B cell (primary cell): ENCODE measurements around the gene IRX6. TPM values are rescaled to one million over a fixed set of nuclear protein-coding genes. Genes with fewer than 3 reads are reported as not detected.

Source experiments
- ATAC-seq: fragments of 200-7000 bp; cut with Tn5 transposase; one replicate; pipeline ENCODE4 v1.10.0; 2021; ENCODE audit warnings: low read depth, mild to moderate bottlenecking, moderate number of reproducible peaks, moderate library complexity
- CTCF ChIA-PET: fragments of 350-600 bp; sonication (Branson Sonifier 250); formaldehyde crosslinking; loops from one replicate; lab custom pipeline; 2021; ENCODE audit warnings: antibody characterized with exemption, inconsistent platforms; lab: Charles Lee
- POLR2A ChIA-PET: fragments of 350-600 bp; sonication (Branson Sonifier 250); formaldehyde crosslinking; loops from one replicate; lab custom pipeline; 2021; ENCODE audit warnings: antibody characterized with exemption; lab: Charles Lee
- DNase-seq: peaks from one replicate; pipeline ENCODE4 v3.0.0; 2013
- H2AFZ ChIP-seq: 2 replicates; pipeline ENCODE4 v1.6.1; 2012; ENCODE audit warnings: mild to moderate bottlenecking, low read depth, low read length; ENCODE audit not compliant: insufficient read depth, poor library complexity, severe bottlenecking
- H3K27ac ChIP-seq, 2 donors: 1 replicate in 1 of 2; 2 replicates in 1 of 2; pipeline ENCODE4 v1.5.1; 2012 to 2013; ENCODE audit warnings: low read length in 2 of 2, mild to moderate bottlenecking in 2 of 2, moderate library complexity in 1 of 2
- H3K27me3 ChIP-seq, 4 experiments: fragments of 200-600 bp in 1 of 4; sonication (generic) in 1 of 4; replicated peaks in 1 of 4; 1 replicate in 2 of 4; 2 replicates in 2 of 4; pipeline versions ENCODE4 v1.6.1 to v1.7.0; 2013 to 2016; ENCODE audit warnings: low read length in 3 of 4, mild to moderate bottlenecking in 2 of 4, mixed read lengths in 1 of 4, moderate library complexity in 1 of 4; ENCODE audit not compliant: insufficient read depth in 4 of 4, control insufficient read depth in 3 of 4; ENCODE audit errors: control extremely low read depth in 1 of 4
- H3K36me3 ChIP-seq, 2 experiments: replicated peaks in 1 of 2; 1 replicate in 1 of 2; 2 replicates in 1 of 2; pipeline versions ENCODE4 v1.6.1 to v1.7.1; 2013; ENCODE audit warnings: low read length in 1 of 2; ENCODE audit not compliant: insufficient read depth in 2 of 2, control insufficient read depth in 1 of 2; ENCODE audit errors: control extremely low read depth in 1 of 2, extremely low read depth in 1 of 2
- H3K4me1 ChIP-seq, 2 donors: fragments of 200-600 bp in 1 of 2; sonication (generic) in 1 of 2; 1 replicate in 1 of 2; 2 replicates in 1 of 2; pipeline versions ENCODE4 v1.5.1 to v1.6.1; 2013 to 2017; ENCODE audit warnings: low read length in 2 of 2; ENCODE audit not compliant: control insufficient read depth in 2 of 2, insufficient read depth in 2 of 2
- H3K4me2 ChIP-seq: replicated peaks from 2 replicates; pipeline ENCODE3; 2012; ENCODE audit warnings: mild to moderate bottlenecking, low read depth, low read length; ENCODE audit not compliant: poor library complexity, severe bottlenecking
- H3K4me3 ChIP-seq, 5 experiments: fragments of 200-600 bp in 1 of 5; sonication (generic) in 1 of 5; 1 replicate in 3 of 5; 2 replicates in 2 of 5; pipeline versions ENCODE4 v1.5.1 to v1.7.0; 2011 to 2016; ENCODE audit warnings: low read length in 4 of 5, mild to moderate bottlenecking in 4 of 5, low read depth in 2 of 5, control low read depth in 1 of 5, moderate library complexity in 1 of 5; ENCODE audit not compliant: insufficient read depth in 1 of 5; ENCODE audit errors: control extremely low read depth in 1 of 5, extremely low read depth in 1 of 5
- H3K79me2 ChIP-seq: fragments of 200-600 bp; sonication (generic); one replicate; pipeline ENCODE4 v1.6.0; 2016; ENCODE audit warnings: low read length; ENCODE audit not compliant: control insufficient read depth, insufficient read depth
- H3K9ac ChIP-seq: fragments of 200-600 bp; sonication (generic); 2 replicates; pipeline ENCODE4 v1.6.1; 2017; ENCODE audit warnings: mild to moderate bottlenecking, low read length, moderate library complexity
- H3K9me3 ChIP-seq, 3 donors: one replicate each; pipeline versions ENCODE4 v1.6.1 to v1.7.1; 2013; ENCODE audit warnings: low read length in 2 of 3; ENCODE audit not compliant: control insufficient read depth in 2 of 3, insufficient read depth in 1 of 3; ENCODE audit errors: control extremely low read depth in 1 of 3
- H4K20me1 ChIP-seq: 2 replicates; pipeline ENCODE4 v1.6.0; 2012; ENCODE audit warnings: mild to moderate bottlenecking, low read length; ENCODE audit not compliant: insufficient read depth, control insufficient read depth, poor library complexity, severe bottlenecking
- H3K27ac Mint-ChIP-seq: one replicate; pipeline ENCODE4 v1.8.0; 2021; ENCODE audit warnings: mixed read lengths
- H3K27me3 Mint-ChIP-seq: one replicate; pipeline ENCODE4 v1.8.0; 2021; ENCODE audit warnings: mixed read lengths
- H3K4me1 Mint-ChIP-seq: one replicate; pipeline ENCODE4 v1.8.0; 2021; ENCODE audit warnings: mixed read lengths
- H3K4me3 Mint-ChIP-seq: one replicate; pipeline ENCODE4 v1.8.0; 2021; ENCODE audit warnings: mixed read lengths
- H3K9me3 Mint-ChIP-seq: one replicate; pipeline ENCODE4 v1.8.0; 2022; ENCODE audit warnings: mixed read lengths; ENCODE audit not compliant: insufficient read depth
- CTCF ChIP-seq: fragments of 200-600 bp; IDR thresholded peaks from one replicate; pipeline ENCODE4 v1.8.0; 2022; ENCODE audit warnings: antibody characterized with exemption, mild to moderate bottlenecking
- EZH2 ChIP-seq: IDR thresholded peaks from 2 replicates; pipeline ENCODE4 v1.6.1; 2012; ENCODE audit warnings: borderline replicate concordance, low read depth, mild to moderate bottlenecking, moderate library complexity, low read length; ENCODE audit not compliant: insufficient read depth, poor library complexity, severe bottlenecking
- WGBS: methylation state at CpG from one replicate; pipeline ENCODE4 v1.1.5; 2013; ENCODE audit warnings: missing lambda C conversion rate; ENCODE audit not compliant: insufficient coverage; 5-methylcytosine and 5-hydroxymethylcytosine counted together
- intact Hi-C: fragments of 100-400 bp; cut with micrococcal nuclease; formaldehyde crosslinking; loops from one replicate; pipeline ENCODE4 v1.10.0; 2022
- polyA plus RNA-seq: library from polyadenylated mRNA; depleted of rRNA; stranded (reverse); fragments of >200 nt; gene quantifications from 2 replicates; pipeline ENCODE4 v1.2.3, GENCODE V29; 2012
- total RNA-seq, 2 donors: library from RNA; stranded (reverse); fragments of 120-200 nt in 1 of 2; gene quantifications; 1 replicate in 1 of 2; 2 replicates in 1 of 2; pipeline versions ENCODE4 v1.2.3 to v1.2.4, GENCODE V29; 2013 to 2022

The IRX6 gene
- total and polyA plus RNA-seq, 2 donors (not counting 1 experiment from before 2014, with no cell fraction given) = 0.10 to 0.15 TPM

GRCh38 chr16:55275167-55275566 is 48.8 kb upstream of the IRX6 start:
- H3K4me3 ChIP-seq = no peak overlapping the region
- Mint-ChIP-seq H3K9me3 (no peaks in the 10 kb centered on the region), H3K4me1 (no peaks in the 10 kb centered on the region), H3K27ac (no peak overlapping the region), H3K27me3 (peaks cover 4% of the 10 kb centered on the region), H3K4me3 (no peak overlapping the region)
- no peak overlapping the region for H2AFZ ChIP-seq
- DNase-seq (no peak), ATAC-seq (no peak)
- POLR2A ChIA-PET = no interaction called here
- intact Hi-C loops = no loop called here
- CTCF ChIA-PET = no interaction called here
- H3K9ac ChIP-seq = no peak overlapping the region
- WGBS = 94% methylated on average over 3 of the region's 3 CpGs
- H3K4me1 ChIP-seq = no peaks in the 10 kb centered on the region
- no peak for TF ChIP-seq EZH2
- TF ChIP-seq CTCF = no peak
- no peaks in the 10 kb centered on the region for H3K27me3 ChIP-seq
- H3K79me2 ChIP-seq = no peaks in the 10 kb centered on the region
- H3K27ac ChIP-seq = no peak overlapping the region
- no peak overlapping the region for H3K4me2 ChIP-seq
- H3K9me3 ChIP-seq = peaks cover 0 to 2% (median 0%) of the 10 kb centered on the region in 3 donors
- no peaks in the 10 kb centered on the region for H4K20me1 ChIP-seq
- no peaks in the 10 kb centered on the region for H3K36me3 ChIP-seq

GRCh38 chr16:55275869-55276268 is 48.1 kb upstream of the IRX6 start:
- Mint-ChIP-seq H3K4me3 (no peak overlapping the region), H3K27ac (no peak overlapping the region), H3K4me1 (no peaks in the 10 kb centered on the region), H3K9me3 (no peaks in the 10 kb centered on the region), H3K27me3 (peaks cover 4% of the 10 kb centered on the region)
- no peak for DNase-seq
- TF ChIP-seq EZH2 (no peak), CTCF (no peak)
- intact Hi-C loops = no loop called here
- ChIA-PET CTCF (no interaction called here), POLR2A (no interaction called here)
- H4K20me1 ChIP-seq = no peaks in the 10 kb centered on the region
- H2AFZ ChIP-seq = no peak overlapping the region
- H3K27me3 ChIP-seq = no peaks in the 10 kb centered on the region
- H3K27ac ChIP-seq = no peak overlapping the region
- no peaks in the 10 kb centered on the region for H3K4me1 ChIP-seq
- H3K9me3 ChIP-seq = no peaks in the 10 kb centered on the region
- no peak overlapping the region for H3K4me2 ChIP-seq
- H3K4me3 ChIP-seq = no peak overlapping the region
- ATAC-seq = no peak
- WGBS = 93% methylated on average over 6 of the region's 6 CpGs
- no peaks in the 10 kb centered on the region for H3K79me2 ChIP-seq
- no peak overlapping the region for H3K9ac ChIP-seq
- H3K36me3 ChIP-seq = no peaks in the 10 kb centered on the region
